Stimulated activated CD8-positive, alpha-beta memory T cell treated with anti-CD3 and anti-CD28 coated beads, Interleukin-4, amount 100 ng/mL, for 48 hours (primary cell): Measurements from ENCODE around the gene SUDS3.

ENCODE experiments used
- DNase-seq: peaks from one replicate; pipeline ENCODE4 v3.0.0-alpha.2; 2020

The SUDS3 gene

DNA sequence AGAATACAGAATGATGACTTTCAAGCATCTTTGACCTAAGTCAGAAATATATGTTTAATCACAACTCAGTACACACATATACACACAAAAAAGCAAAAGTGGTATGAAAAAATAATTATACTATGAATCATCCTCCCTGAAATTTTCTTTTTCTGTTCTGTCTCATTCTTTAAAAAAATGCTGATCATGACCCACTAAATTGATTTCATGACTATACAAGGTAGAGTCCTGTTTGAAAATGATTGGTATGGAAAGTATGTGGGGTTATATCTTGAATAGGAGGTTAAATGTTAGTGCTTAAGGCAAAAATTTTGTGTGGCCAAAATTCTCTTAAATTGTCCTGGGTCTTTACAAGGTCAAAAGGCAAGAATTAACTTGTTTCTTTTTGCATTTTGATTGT lies 80.4 kb downstream of the SUDS3 start:
- no peak for DNase-seq

DNA sequence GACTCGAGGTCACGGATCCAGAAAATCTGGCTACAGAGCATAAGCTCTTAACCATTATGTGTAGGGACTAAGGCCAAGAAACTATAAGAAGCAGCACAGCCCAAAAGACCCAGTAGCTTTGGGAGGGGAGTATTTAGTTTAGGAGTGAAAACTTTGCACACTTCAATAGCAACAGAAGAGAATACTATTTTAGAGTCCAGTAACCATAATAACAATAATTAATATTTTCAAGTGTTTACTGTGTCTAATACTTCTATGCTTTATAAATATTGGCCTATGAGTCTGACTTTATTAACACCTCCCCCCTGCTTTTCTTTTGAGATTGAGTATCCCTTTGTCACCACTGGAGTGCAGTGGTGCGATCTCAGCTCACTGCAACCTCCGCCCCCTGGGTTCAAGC lies 82.8 kb downstream of the SUDS3 start:
- no peak for DNase-seq

DNA sequence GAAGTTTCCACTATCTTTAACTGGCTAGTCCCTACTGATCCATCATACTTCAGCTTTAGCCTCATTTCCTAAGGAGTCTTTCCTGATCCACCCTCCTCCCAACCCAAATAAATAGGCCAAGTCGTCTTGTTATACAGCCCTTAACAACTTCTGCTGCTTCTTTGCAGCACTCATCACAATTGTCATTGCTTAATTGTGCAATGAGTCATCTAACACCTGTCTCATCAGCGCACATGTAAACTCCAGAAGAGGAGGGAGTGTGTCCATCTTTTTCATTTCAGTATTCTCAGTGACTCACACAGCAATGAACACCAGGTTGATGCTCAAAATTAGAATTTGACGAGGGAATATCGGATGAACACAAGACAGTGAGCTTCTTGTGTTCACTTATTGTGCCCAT lies 87.3 kb downstream of the SUDS3 start:
- DNase-seq, result no peak

DNA sequence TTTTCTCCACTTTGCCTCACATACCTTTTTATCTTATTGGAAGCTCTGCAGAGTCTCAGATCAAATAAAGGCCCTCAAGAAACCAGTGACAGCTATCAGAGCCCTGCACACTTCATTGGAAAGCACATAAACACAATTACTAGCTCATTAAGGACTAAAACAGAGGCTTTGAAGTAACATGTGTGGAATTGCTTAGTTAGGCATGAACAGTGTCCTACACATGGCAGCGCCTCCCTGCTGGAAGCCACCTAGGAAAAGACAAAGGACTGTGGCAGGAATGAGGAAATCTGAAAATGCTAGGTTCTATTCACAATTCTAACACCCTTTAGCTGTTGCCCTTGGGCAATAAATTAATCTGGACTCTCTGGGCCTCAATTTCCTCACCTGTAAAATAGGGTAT lies 89.4 kb downstream of the SUDS3 start:
- no peak for DNase-seq
